Stimulated activated effector memory CD8-positive, alpha-beta T cell treated with anti-CD3 and anti-CD28 coated beads, Interleukin-12 subunit alpha, Interleukin-12 subunit beta, amount 100 ng/mL, for 72 hours (primary cell): ENCODE results near the gene COG2.
"Not testable (repeated sequence)": the region's sequence is repeated elsewhere in the genome, so short reads cannot be mapped to it uniquely, and the experiment has no call there.

ENCODE experiments used
- ATAC-seq: fragments of 150-1000 bp; cut with Tn5 transposase; 2 replicates; pipeline ENCODE4 v1.10.0; 2021
- DNase-seq, 2 donors: peaks; one replicate each; pipeline ENCODE4 v3.0.0; 2021 to 2022; ENCODE audit warnings: low spot score in 2 of 2
- H3K27ac Mint-ChIP-seq: one replicate; pipeline ENCODE4 v1.8.0; 2022; ENCODE audit warnings: mild to moderate bottlenecking, mixed read lengths
- H3K36me3 Mint-ChIP-seq: one replicate; pipeline ENCODE4 v1.8.0; 2022; ENCODE audit warnings: mild to moderate bottlenecking, mixed read lengths
- H3K4me1 Mint-ChIP-seq: one replicate; pipeline ENCODE4 v1.8.0; 2022; ENCODE audit warnings: mixed read lengths
- H3K4me3 Mint-ChIP-seq: one replicate; pipeline ENCODE4 v1.8.0; 2022; ENCODE audit warnings: mild to moderate bottlenecking, mixed read lengths
- H3K9me3 Mint-ChIP-seq: one replicate; pipeline ENCODE4 v1.8.0; 2022; ENCODE audit warnings: mixed read lengths

The COG2 gene

GRCh38 chr1:230696722-230697437, 54.6 kb downstream of the COG2 start:
- no peak for DNase-seq
- Mint-ChIP-seq H3K36me3 (peaks cover 24% of the 10 kb centered on the region), H3K4me1 (peaks cover 10% of the 10 kb centered on the region), H3K27ac (no peak overlapping the region), H3K4me3 (no peak overlapping the region), H3K9me3 (no peaks in the 10 kb centered on the region)
- no peak for ATAC-seq

- ATAC-seq: no peak
- no peak overlapping the region for H3K27ac Mint-ChIP-seq
- H3K9me3 Mint-ChIP-seq: no peaks in the 10 kb centered on the region
Measured at GRCh38 chr1:230698130-230698529, 55.8 kb downstream of the COG2 start.

GRCh38 chr1:230698964-230699363, 56.7 kb downstream of the COG2 start:
- H3K36me3 Mint-ChIP-seq, H3K9me3 Mint-ChIP-seq, H3K4me3 Mint-ChIP-seq, ATAC-seq, H3K27ac Mint-ChIP-seq, H3K4me1 Mint-ChIP-seq, DNase-seq: not testable (repeated sequence)

More at GRCh38 chr1:230698130-230698529, 55.8 kb downstream of the COG2 start:
- peaks cover 12% of the 10 kb centered on the region for H3K36me3 Mint-ChIP-seq
- no peak overlapping the region for H3K4me3 Mint-ChIP-seq
- DNase-seq: no peak
- H3K4me1 Mint-ChIP-seq: peaks cover 10% of the 10 kb centered on the region

- no peak for ATAC-seq
- no peak for DNase-seq
- no peaks in the 10 kb centered on the region for H3K36me3 Mint-ChIP-seq
- H3K9me3 Mint-ChIP-seq: no peaks in the 10 kb centered on the region
- peaks cover 1% of the 10 kb centered on the region for H3K4me1 Mint-ChIP-seq
- no peak overlapping the region for H3K27ac Mint-ChIP-seq
- H3K4me3 Mint-ChIP-seq: no peak overlapping the region
Measured at GRCh38 chr1:230699716-230700115, 57.4 kb downstream of the COG2 start.

- no peak for ATAC-seq
- no peaks in the 10 kb centered on the region for H3K36me3 Mint-ChIP-seq
- H3K4me3 Mint-ChIP-seq: no peak overlapping the region
- H3K4me1 Mint-ChIP-seq: no peaks in the 10 kb centered on the region
- no peak for DNase-seq
- H3K27ac Mint-ChIP-seq: no peak overlapping the region
- no peaks in the 10 kb centered on the region for H3K9me3 Mint-ChIP-seq
Measured at GRCh38 chr1:230700132-230700531, 57.9 kb downstream of the COG2 start.

GRCh38 chr1:230701434-230701833, 59.2 kb downstream of the COG2 start:
- Mint-ChIP-seq H3K27ac (no peak overlapping the region), H3K9me3 (no peaks in the 10 kb centered on the region), H3K4me3 (no peak overlapping the region), H3K4me1 (no peaks in the 10 kb centered on the region), H3K36me3 (no peaks in the 10 kb centered on the region)
- DNase-seq: no peak
- no peak for ATAC-seq

GRCh38 chr1:230701895-230702768, 59.9 kb downstream of the COG2 start:
- ATAC-seq: no peak
- no peak for DNase-seq
- H3K9me3 Mint-ChIP-seq: no peaks in the 10 kb centered on the region
- no peaks in the 10 kb centered on the region for H3K4me1 Mint-ChIP-seq
- no peak overlapping the region for H3K27ac Mint-ChIP-seq
- H3K36me3 Mint-ChIP-seq: no peaks in the 10 kb centered on the region
- H3K4me3 Mint-ChIP-seq: no peak overlapping the region

GRCh38 chr1:230702934-230703678, 60.8 kb downstream of the COG2 start:
- H3K27ac Mint-ChIP-seq: no peak overlapping the region
- DNase-seq: no peak
- H3K4me3 Mint-ChIP-seq: no peak overlapping the region
- peaks cover 7% of the 10 kb centered on the region for H3K4me1 Mint-ChIP-seq
- no peaks in the 10 kb centered on the region for H3K36me3 Mint-ChIP-seq
- ATAC-seq: peak; percentile 42
- no peaks in the 10 kb centered on the region for H3K9me3 Mint-ChIP-seq

GRCh38 chr1:230703679-230704385, 61.6 kb downstream of the COG2 start:
- H3K36me3 Mint-ChIP-seq: no peaks in the 10 kb centered on the region
- no peak overlapping the region for H3K27ac Mint-ChIP-seq
- no peak for ATAC-seq
- H3K4me3 Mint-ChIP-seq: no peak overlapping the region
- H3K4me1 Mint-ChIP-seq: peaks cover 14% of the 10 kb centered on the region
- DNase-seq: no peak
- H3K9me3 Mint-ChIP-seq: no peaks in the 10 kb centered on the region

GRCh38 chr1:230704830-230705229, 62.5 kb downstream of the COG2 start:
- H3K27ac Mint-ChIP-seq: no peak overlapping the region
- H3K36me3 Mint-ChIP-seq: no peaks in the 10 kb centered on the region
- peaks cover 17% of the 10 kb centered on the region for H3K4me1 Mint-ChIP-seq
- no peak overlapping the region for H3K4me3 Mint-ChIP-seq
- no peaks in the 10 kb centered on the region for H3K9me3 Mint-ChIP-seq
- no peak for ATAC-seq
- DNase-seq: no peak

GRCh38 chr1:230705289-230706019, 63.2 kb downstream of the COG2 start:
- ATAC-seq (no peak), DNase-seq (no peak)
- Mint-ChIP-seq H3K4me1 (peaks cover 17% of the 10 kb centered on the region), H3K4me3 (no peak overlapping the region), H3K9me3 (no peaks in the 10 kb centered on the region), H3K27ac (no peak overlapping the region), H3K36me3 (no peaks in the 10 kb centered on the region)

- H3K27ac Mint-ChIP-seq: no peak overlapping the region
Measured at GRCh38 chr1:230706020-230706699, 63.9 kb downstream of the COG2 start.

GRCh38 chr1:230706887-230707731, 64.8 kb downstream of the COG2 start:
- Mint-ChIP-seq H3K4me1 (peaks cover 17% of the 10 kb centered on the region), H3K4me3 (no peak overlapping the region), H3K27ac (no peak overlapping the region), H3K9me3 (no peaks in the 10 kb centered on the region), H3K36me3 (no peaks in the 10 kb centered on the region)
- DNase-seq (no peak), ATAC-seq (no peak)

More at GRCh38 chr1:230706020-230706699, 63.9 kb downstream of the COG2 start:
- Mint-ChIP-seq H3K4me1 (peaks cover 17% of the 10 kb centered on the region), H3K4me3 (no peak overlapping the region), H3K36me3 (no peaks in the 10 kb centered on the region), H3K9me3 (no peaks in the 10 kb centered on the region)
- no peak for DNase-seq
- no peak for ATAC-seq
